Activated T-cell treated with anti-CD3 and anti-CD28 coated beads, Interleukin-2, amount 50 U/mL, for 1 hour (primary cell): ENCODE measurements around the gene NAV3.

Experiments
- DNase-seq: peaks from one replicate; pipeline ENCODE4 v3.0.0-alpha.2; 2020

The NAV3 gene

DNA sequence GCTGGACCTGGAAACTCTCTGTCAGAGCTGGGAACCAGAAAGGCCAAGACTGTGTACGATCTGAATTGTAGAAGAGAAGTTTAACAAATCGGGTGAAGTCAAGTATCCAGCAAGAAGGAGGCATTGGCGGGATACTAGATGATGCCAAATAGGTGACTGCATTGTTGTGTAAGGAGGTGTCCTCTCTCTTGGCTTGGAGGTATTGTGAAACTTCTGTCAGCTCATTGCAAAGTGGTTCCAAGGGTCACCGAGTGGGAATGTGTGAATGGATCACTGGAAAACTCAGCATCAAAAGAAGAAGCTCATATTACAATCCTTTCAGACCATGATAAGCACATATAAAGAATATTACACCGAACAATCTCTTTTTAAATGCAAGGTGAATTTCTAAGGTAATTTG, 11.7 kb downstream of the NAV3 start:
- no peak for DNase-seq

GRCh38 chr12:77845831-77846230, 15.1 kb downstream of the NAV3 start:
- DNase-seq, result no peak

DNA sequence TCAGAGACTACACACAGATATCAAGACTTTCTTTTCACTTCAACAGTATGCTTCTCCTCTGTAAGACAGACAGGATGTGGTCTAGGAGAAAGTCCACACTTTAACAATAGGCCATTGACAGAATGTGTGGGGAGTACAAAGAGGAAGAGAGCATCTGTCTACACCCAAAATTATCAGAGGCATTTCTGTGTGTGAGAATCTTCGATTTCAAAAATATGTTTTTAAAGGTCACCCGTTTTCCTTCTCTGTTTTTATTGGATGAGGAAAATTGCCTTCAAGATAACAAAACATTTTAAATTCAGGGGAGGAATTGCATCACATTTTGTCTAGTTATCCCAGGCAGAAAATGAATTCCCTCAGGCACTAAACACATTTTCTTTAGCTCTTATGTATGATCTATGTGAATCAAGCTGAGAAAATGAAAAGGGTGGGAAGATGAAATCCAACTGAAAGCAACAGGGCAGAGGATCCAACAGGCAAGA, 16.4 kb downstream of the NAV3 start:
- no peak for DNase-seq

GRCh38 chr12:77847680-77848431, 17.2 kb downstream of the NAV3 start:
- DNase-seq, result no peak

DNA sequence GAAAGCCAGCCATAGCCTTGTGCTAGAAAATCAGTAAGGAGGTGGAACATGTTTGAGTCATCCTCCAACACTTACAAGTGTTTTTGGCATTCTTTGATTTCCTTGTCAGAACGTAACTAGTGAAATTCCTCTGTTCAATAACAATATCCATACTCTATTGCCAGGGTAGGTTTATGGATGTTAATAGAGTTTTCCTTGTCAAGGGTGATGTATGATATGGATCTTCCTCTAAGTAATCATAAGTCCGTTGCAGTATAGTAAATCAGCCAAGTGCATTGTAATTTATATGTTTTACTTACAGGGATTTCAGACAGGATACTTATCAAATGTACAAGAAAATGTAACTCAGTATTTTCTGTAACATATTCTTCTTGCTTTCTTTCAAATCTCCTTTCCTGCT, 19.4 kb downstream of the NAV3 start:
- DNase-seq, result no peak

- no peak for DNase-seq
Observed at GRCh38 chr12:77850698-77851097, 20.0 kb downstream of the NAV3 start.

DNA sequence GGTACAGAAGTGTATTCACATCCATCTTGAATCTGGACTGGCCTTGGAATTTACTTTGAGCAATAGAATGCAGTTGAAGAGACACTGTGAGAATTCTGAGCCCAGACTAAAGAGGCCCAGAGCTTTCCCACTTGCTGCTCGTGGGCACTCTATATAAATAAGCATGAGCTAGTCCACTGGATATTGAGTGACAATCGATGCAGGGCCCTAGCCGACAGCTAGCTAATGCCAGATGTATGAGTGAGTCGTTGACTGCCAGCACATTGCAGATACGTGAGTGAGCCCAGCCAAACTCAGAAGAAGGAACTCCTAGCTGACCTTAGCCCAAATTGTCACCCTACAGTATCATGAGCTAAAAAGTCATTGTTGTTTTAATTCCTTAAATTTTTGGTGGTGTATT, 24.9 kb downstream of the NAV3 start:
- DNase-seq, result no peak

GRCh38 chr12:77861317-77861716, 30.6 kb downstream of the NAV3 start:
- DNase-seq, result no peak

GRCh38 chr12:77865178-77865577, 34.5 kb downstream of the NAV3 start:
- no peak for DNase-seq

- DNase-seq, result no peak
Observed at GRCh38 chr12:77878901-77879300, 48.2 kb downstream of the NAV3 start.

DNA sequence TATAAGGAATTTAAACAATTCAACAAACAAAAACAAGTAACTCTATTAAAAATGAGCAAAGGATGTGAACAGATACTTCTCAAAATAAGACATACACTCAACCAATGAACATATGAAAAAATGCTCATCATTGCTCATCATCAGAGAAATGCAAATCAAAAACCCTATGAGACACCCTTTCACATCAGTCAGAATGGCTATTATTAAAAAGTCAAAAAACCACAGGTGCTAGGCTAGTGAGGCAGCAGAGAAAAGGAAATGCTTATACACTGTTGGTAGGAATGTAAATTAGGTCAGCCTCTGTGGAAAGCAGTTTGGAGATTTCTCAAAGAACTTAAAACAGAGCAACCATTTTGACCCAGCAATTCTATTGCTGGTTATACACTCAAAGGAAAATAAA, 52.0 kb downstream of the NAV3 start:
- DNase-seq, result no peak

GRCh38 chr12:77888611-77889010, 57.9 kb downstream of the NAV3 start:
- DNase-seq, result no peak

- no peak for DNase-seq
Observed at GRCh38 chr12:77891518-77892147, 60.9 kb downstream of the NAV3 start.

GRCh38 chr12:77893918-77894317, 63.2 kb downstream of the NAV3 start:
- DNase-seq, result no peak

- no peak for DNase-seq
Observed at GRCh38 chr12:77894556-77894955, 63.9 kb downstream of the NAV3 start.

- no peak for DNase-seq
Observed at GRCh38 chr12:77895699-77896098, 65.0 kb downstream of the NAV3 start.

GRCh38 chr12:77907936-77908335, 77.2 kb downstream of the NAV3 start:
- DNase-seq, result no peak

GRCh38 chr12:77914081-77914488, 83.4 kb downstream of the NAV3 start:
- DNase-seq, result no peak

DNA sequence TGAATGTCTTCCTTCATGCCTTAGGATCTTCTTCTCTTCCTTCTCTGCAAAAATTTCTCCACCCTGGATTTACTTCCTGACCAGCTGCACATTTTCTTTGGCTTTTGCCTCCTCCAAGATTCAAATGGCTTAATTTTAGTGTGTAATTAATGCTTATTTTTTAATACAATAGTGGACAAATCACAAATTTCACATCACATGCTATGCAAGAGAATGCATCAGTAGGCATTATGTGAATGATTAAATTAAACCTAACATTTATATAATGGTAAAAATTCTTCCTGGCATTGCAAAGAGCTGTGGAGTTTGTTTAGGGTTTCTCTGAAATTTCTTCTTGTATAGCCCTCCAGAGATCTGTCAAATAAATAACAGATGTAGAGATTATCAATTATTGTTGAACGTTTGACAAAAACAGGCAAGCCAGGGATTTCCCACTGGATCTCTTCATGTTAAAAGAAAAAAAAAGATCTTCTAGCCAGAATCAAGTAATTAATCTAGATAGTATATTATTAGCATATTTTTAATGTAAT, 84.4 kb downstream of the NAV3 start:
- DNase-seq, result no peak

GRCh38 chr12:77916276-77916675, 85.6 kb downstream of the NAV3 start:
- DNase-seq, result no peak

GRCh38 chr12:77918046-77918445, 87.4 kb downstream of the NAV3 start:
- no peak for DNase-seq

DNA sequence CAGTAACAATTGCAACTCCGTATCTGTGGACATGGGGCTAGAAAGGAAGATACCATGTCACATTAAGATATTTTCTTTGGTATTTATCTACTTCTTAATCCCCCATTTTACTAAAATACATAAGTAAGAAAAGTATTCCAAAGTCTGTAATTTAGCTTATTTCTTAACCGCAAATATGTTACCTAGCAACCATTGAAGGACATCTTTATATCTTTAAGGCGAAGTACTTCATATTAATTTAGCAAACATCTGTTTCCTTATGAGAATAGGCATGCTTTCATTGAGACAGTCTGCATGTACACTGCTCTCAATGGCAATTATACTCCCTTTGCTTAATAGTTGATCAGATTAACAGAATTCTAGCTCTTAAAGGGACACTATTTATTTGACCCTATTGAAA, 88.8 kb downstream of the NAV3 start:
- no peak for DNase-seq

DNA sequence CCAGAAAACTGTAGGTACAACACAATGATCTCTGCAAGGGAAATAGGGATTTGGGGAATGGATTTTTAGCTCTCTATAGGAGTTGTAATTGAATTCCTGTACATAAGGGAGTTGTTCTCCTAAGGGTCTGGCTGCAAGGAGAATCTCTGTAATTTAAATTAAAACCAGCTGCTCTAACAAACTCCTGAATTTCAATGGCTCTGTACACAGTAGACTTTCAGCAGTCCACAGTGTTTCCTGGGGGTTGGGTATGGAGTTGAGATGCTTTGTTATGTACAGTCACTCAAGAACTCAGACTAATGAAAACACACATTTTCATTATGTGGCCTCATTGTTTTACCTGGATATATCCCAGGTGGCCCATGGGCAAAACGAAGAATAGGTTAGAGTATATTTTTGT, 93.2 kb downstream of the NAV3 start:
- DNase-seq, result no peak

DNA sequence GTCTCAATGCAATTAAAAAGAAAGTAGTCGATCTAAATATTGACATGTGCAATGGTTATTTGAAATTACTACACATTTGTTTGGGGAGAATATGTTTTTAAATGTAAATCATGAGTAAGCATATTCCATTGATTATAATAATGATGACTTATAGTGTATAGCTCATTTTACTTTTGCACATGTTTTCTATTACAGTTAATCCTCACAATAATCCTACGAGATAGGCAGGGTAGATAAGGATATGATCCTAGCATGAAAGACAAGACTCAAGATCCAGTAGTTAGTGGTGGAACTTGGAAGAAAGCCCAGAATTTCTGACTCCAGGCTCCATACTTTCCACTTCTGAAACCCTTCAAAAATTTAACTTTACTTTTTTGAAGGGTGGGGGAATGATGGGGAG, 94.0 kb downstream of the NAV3 start:
- no peak for DNase-seq
